ENCODE data around the gene ARHGEF37. TPM values are rescaled to one million over a fixed set of nuclear protein-coding genes. Genes with fewer than 3 reads are reported as not detected.

The ARHGEF37 gene, protein sequence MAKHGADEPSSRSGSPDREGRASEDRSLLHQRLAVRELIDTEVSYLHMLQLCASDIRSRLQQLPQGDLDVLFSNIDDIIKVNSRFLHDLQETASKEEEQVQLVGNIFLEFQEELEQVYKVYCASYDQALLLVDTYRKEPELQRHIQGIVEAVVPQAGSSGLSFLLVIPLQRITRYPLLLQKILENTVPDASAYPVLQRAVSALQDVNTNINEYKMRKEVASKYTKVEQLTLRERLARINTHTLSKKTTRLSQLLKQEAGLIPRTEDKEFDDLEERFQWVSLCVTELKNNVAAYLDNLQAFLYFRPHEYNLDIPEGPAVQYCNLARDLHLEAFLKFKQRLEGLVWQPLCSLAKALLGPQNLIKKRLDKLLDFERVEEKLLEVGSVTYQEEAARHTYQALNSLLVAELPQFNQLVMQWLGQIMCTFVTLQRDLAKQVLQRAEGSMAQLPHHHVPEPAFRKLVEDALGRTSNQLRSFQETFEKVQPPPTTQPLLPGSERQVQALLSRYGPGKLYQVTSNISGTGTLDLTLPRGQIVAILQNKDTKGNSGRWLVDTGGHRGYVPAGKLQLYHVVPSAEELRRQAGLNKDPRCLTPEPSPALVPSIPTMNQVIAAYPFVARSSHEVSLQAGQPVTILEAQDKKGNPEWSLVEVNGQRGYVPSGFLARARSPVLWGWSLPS
- 1.7 to 2.3 TPM (median 1.9 TPM) in 5 replicates for total RNA-seq (2022; extraction: Qiagen RNA extraction)

DNA sequence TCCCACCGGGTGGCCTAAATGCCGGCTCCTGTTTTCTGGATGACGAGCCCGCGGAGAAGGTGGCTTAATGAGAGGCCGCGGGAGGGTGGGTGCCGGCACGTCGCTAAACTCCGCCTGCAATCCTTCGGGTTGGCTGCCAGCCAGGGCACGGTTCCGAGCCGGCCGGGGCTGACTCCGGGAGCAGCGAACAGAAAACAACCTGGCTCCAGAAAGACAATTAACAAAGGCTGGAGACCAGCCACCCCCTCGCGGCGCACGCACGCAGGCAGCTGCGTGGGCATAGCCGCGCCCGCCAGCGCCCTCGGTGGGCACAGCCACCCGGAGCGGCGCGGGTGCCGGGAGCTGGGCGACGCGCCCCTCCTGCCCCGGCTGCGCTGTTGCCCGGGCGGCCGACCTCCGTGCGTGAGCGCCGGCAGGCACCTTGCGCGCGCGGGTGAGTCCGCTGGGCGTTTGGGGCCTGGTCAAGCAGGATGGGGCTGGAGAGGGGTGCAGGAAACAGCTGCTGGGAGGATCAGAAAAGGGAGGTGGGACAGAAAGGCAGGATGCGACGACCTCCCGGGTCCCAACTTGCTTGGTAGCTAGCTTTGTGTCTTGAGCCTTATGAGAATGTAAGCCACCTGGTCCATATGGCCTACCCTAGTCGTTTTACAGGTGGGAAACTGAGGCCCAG, at the start of gene ARHGEF37:
ARHGEF37 (plus strand) TSS at position 307 of the 670 bp plus-strand sequence. CDS start 16,272 bp downstream, outside the sequence.

DNA sequence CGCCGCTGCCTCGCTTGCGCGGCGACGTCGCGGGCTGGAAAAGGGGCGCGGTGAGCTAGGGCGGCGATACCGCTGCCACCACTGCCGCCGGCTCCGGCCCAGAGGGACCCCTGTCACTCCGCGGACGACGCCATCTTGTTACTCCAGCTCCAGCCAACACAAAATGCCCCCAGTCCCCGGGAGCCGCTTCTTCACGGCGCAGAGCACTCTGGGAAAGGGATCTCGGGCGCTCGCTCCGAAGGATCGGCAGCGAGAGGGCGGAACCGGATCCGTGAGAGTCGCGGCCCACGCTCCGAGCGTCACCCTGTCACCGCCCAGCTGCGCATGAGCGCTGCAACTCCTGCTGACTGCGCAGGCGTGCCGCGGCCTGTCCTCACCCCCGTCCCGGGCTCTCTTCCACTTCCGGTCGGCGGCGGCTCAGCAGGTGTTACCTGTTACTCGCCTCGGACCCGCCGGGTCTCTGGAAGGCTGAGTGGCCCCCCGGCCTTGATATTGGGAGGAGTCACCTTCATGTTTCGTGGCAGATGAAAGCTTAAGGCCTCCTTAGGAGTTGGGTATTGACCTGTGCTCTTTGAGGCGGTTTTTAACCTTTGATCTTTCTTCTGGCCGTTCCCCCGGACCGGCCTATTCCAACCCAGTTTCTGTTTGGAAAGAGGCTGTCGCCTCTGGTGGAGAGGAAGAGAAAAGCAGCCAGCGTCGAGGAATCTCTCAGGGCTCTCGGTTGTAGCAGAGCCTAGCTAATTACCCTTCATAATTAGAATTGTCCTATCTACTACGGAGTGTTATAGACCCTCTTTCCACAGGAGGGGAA, 29.9 kb upstream of the ARHGEF37 start, which contains the start of gene CSNK1A1:
CSNK1A1 (minus strand) TSS at position 213 of the 811 bp plus-strand sequence. CDS start 475 bp downstream, outside the sequence.

Other genes starting within 250 kb of the ARHGEF37 start
- 7.0 to 8.4 TPM (median 7.4 TPM) in 5 replicates for gene GRPEL2, start 236.0 kb upstream of the ARHGEF37 start, total RNA-seq (2022; extraction: Qiagen RNA extraction)
- 1.9 to 3.2 TPM (median 2.6 TPM) in 5 replicates for gene PCYOX1L, start 223.5 kb upstream of the ARHGEF37 start, total RNA-seq (2022; extraction: Qiagen RNA extraction)
- not detected in 5 replicates for gene IL17B, start 202.2 kb upstream of the ARHGEF37 start, total RNA-seq (2022; extraction: Qiagen RNA extraction)
- gene CSNK1A1, start 30.1 kb upstream of the ARHGEF37 start, total RNA-seq (2022; extraction: Qiagen RNA extraction): 115 to 151 TPM (median 137 TPM) in 5 replicates
- gene PPARGC1B, start 148.8 kb downstream of the ARHGEF37 start, total RNA-seq (2022; extraction: Qiagen RNA extraction): 5.2 to 6.9 TPM (median 6.2 TPM) in 5 replicates

Data from A549 treated with Mapracorat at 1 μM for 4 hours (cell line).